MCF 10A (cell line): Measurements from ENCODE around the gene GCSAML. TPM values are rescaled to one million over a fixed set of nuclear protein-coding genes. Genes with fewer than 3 reads are reported as not detected.

Source experiments
- BruUV-seq: library from RNA; stranded (reverse); fragments of 400-500 nt; replicated peaks from 2 replicates; lab custom pipeline; 2021; lab: Mats Ljungman, UMichigan
- CTCF ChIA-PET: fragments of 300-600 bp; sonication (Branson Sonifier 250); formaldehyde crosslinking; extraction: SDS; loops from one replicate; lab custom pipeline; 2021; ENCODE audit warnings: antibody characterized with exemption, inconsistent platforms; lab: Yijun Ruan, JAX
- POLR2A ChIA-PET: fragments of 300-600, 350-650 bp; sonication (Branson Sonifier 250); formaldehyde crosslinking; extraction: SDS; loops from one replicate; lab custom pipeline; 2020; ENCODE audit warnings: antibody characterized with exemption, inconsistent platforms; lab: Yijun Ruan, JAX
- DNase-seq: peaks from one replicate; pipeline ENCODE4 v3.0.0-alpha.2; 2018; ENCODE audit not compliant: unreplicated experiment
- H3K27ac Mint-ChIP-seq: one replicate; pipeline ENCODE4 v1.8.0; 2022; ENCODE audit warnings: mild to moderate bottlenecking, low read depth, mixed read lengths; ENCODE audit not compliant: unreplicated experiment
- H3K27me3 Mint-ChIP-seq: one replicate; pipeline ENCODE4 v1.8.0; 2022; ENCODE audit warnings: mixed read lengths; ENCODE audit not compliant: insufficient read depth, unreplicated experiment
- H3K36me3 Mint-ChIP-seq: one replicate; pipeline ENCODE4 v1.8.0; 2022; ENCODE audit warnings: mild to moderate bottlenecking, moderate library complexity, mixed read lengths; ENCODE audit not compliant: insufficient read depth, unreplicated experiment
- H3K4me1 Mint-ChIP-seq: one replicate; pipeline ENCODE4 v1.8.0; 2022; ENCODE audit warnings: mixed read lengths; ENCODE audit not compliant: insufficient read depth, unreplicated experiment
- H3K4me3 Mint-ChIP-seq: one replicate; pipeline ENCODE4 v1.8.0; 2022; ENCODE audit warnings: mild to moderate bottlenecking, moderate library complexity, mixed read lengths; ENCODE audit not compliant: unreplicated experiment
- H3K9me3 Mint-ChIP-seq: one replicate; pipeline ENCODE4 v1.8.0; 2022; ENCODE audit warnings: mixed read lengths; ENCODE audit not compliant: unreplicated experiment
- CTCF ChIP-seq: fragments of 200-600 bp; IDR thresholded peaks from one replicate; pipeline ENCODE4 v1.8.0; 2022; ENCODE audit warnings: antibody characterized with exemption, mild to moderate bottlenecking; ENCODE audit not compliant: unreplicated experiment
- intact Hi-C: fragments of 100-400 bp; cut with micrococcal nuclease; formaldehyde crosslinking; loops from 2 replicates; pipeline ENCODE4 v1.14.1; 2022
- total RNA-seq: library from RNA; stranded (reverse); gene quantifications from 2 replicates; pipeline ENCODE4 v1.2.3, GENCODE V29; 2022

GCSAML gene
- total RNA-seq, 1 experiment from 2014 or later, result not detected

GRCh38 chr1:247530785-247531184 is 18.1 kb upstream of the GCSAML start:
- Mint-ChIP-seq H3K27me3 (no peaks in the 10 kb centered on the region), H3K4me3 (no peak overlapping the region), H3K27ac (no peak overlapping the region), H3K4me1 (peaks cover 24% of the 10 kb centered on the region), H3K36me3 (no peaks in the 10 kb centered on the region), H3K9me3 (no peaks in the 10 kb centered on the region)
- no peak for TF ChIP-seq CTCF
- ChIA-PET POLR2A (interaction anchor here (0.9 kb wide), 1 partner anchor 47 kb away, joined by 3 read pairs; no protein-coding TSS in a partner anchor), CTCF (interaction anchor here (0.6 to 2.2 kb wide), 3 partner anchors 42 to 141 kb away, joined by 4 to 9 read pairs (median 8); no protein-coding TSS in a partner anchor)
- DNase-seq, result no peak
- no TSS peak for BruUV-seq
- intact Hi-C loops, result no loop called here

DNA sequence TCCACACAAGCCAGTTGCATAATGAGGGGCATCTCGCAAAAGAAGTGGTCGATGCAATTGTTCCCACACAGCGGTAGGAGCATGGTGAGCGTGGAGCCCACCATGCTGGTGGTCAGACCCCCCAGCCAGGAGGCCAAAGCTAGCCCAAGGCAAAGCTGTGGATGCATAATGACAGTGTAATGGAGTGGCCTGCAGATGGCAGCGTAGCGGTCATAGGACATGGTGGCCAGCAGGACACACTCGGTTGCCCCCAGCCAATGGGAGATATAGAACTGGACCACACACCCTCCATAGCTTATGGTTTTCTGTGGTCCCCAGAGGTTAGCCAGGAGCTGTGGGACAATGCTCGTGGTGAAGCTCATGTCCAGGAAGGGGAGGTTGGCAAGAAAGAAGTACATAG is 17.0 kb upstream of the GCSAML start:
- intact Hi-C loops, result no loop called here
- H3K4me3 Mint-ChIP-seq, result no peak overlapping the region
- no TSS peak for BruUV-seq

DNA sequence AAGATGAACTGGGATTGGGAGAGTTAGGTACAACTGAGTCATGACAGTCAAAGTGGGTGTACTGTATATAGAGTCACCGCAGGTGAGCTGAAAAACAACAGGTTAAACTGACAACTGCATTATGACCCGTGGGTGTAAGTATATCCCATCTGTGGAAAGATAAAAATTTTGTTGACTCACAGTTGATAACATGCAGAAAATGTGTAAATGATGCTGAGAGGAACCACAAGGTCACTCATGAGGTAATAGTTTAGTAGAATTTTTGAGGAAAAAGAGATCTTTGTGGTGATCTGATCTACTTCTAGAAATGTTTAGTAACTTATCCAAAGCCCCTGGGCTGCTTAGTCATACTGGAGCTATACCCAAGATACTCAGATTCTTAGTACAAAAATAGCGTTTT is 13.5 kb upstream of the GCSAML start:
- no peaks in the 10 kb centered on the region for H3K9me3 Mint-ChIP-seq

More for the DNA sequence above, 17.0 kb upstream of the GCSAML start:
- ChIA-PET POLR2A (no interaction called here), CTCF (interaction anchor here (0.6 to 2.2 kb wide), 5 partner anchors 16 to 481 kb away, joined by 3 to 8 read pairs (median 3); no protein-coding TSS in a partner anchor)
- no peaks in the 10 kb centered on the region for H3K9me3 Mint-ChIP-seq
- H3K27ac Mint-ChIP-seq, result no peak overlapping the region
- peaks cover 24% of the 10 kb centered on the region for H3K4me1 Mint-ChIP-seq
- H3K36me3 Mint-ChIP-seq, result no peaks in the 10 kb centered on the region
- no peak for DNase-seq
- TF ChIP-seq CTCF, result no peak
- H3K27me3 Mint-ChIP-seq, result no peaks in the 10 kb centered on the region

GRCh38 chr1:247536340-247536739 is 12.6 kb upstream of the GCSAML start, which contains the start of gene OR2C3:
Gene OR2C3 (minus strand): TSS chr1:247536440. CDS start chr1:247532511, 3,929 bp downstream.
- H3K4me3 Mint-ChIP-seq, result no peak within 1 kb of the TSS
- POLR2A ChIA-PET, result no interaction called here
- no peaks in the 10 kb centered on the region for H3K9me3 Mint-ChIP-seq
- no TSS peak for BruUV-seq
- H3K27ac Mint-ChIP-seq, result no peak within 1 kb of the TSS
- H3K36me3 Mint-ChIP-seq, result no peaks in the 10 kb centered on the region
- intact Hi-C loops, result no loop called here
- no peak for DNase-seq
- CTCF ChIA-PET, result no interaction called here
- no peak for TF ChIP-seq CTCF
- H3K4me1 Mint-ChIP-seq, result peaks cover 10% of the 10 kb centered on the region
- H3K27me3 Mint-ChIP-seq, result no peaks in the 10 kb centered on the region

More for the DNA sequence above, 13.5 kb upstream of the GCSAML start:
- Mint-ChIP-seq H3K4me1 (peaks cover 8% of the 10 kb centered on the region), H3K36me3 (no peaks in the 10 kb centered on the region), H3K27ac (no peak overlapping the region), H3K27me3 (no peaks in the 10 kb centered on the region), H3K4me3 (no peak overlapping the region)
- POLR2A ChIA-PET, result interaction anchor here (1.4 to 1.7 kb wide), 2 partner anchors 8 to 9 kb away, joined by 3 to 4 read pairs; no protein-coding TSS in a partner anchor
- no peak for TF ChIP-seq CTCF
- intact Hi-C loops, result no loop called here
- CTCF ChIA-PET, result interaction anchor here (0.6 to 1.4 kb wide), 3 partner anchors 47 to 146 kb away, joined by 3 to 6 read pairs (median 3); no protein-coding TSS in a partner anchor
- no peak for DNase-seq
- no TSS peak for BruUV-seq
